ENCODE results near the gene OR6V1.
"Not testable (repeated sequence)": the region's sequence is repeated elsewhere in the genome, so short reads cannot be mapped to it uniquely, and the experiment has no call there.

Gene OR6V1

DNA sequence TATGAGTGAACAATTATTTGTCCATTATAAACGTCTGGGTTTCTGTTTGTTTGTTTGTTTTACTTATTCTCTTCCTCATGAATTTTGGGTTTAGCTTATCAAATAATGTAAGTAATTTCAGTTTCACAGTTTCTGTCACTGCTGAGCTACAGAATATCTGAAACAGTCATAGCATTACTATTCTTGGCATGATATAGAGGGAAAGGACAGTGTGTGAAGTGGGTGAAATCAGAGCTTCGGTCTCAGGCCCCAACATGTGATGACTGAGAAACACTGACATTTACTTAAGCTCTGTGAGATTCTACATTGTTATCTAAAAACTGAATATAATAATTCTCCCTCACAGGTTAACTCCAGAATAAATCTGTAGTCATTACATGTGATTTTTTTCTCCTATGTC is 8.8 kb upstream of the OR6V1 start:
- DNase-seq, result no peak

DNA sequence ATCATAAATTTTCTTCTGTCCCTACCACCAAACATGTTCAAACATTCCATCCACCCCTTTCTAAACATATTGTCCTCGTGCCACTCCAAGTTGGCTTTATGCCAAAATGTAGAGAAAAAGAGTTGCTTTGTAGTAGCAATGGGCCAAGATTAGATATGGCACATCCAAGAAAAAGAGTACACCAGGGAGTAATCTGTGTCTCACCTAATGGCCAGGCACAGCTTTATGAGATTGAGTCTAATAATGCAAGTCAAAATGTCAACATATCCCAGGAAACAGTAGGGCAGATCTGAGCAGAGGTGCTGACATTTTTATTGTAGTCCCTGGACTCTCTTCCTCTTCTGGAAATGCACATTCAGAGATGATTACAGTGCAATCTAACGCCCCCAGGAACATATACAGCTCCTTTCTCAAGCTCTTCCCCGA is 5.7 kb upstream of the OR6V1 start:
- DNase-seq, result no peak

DNA sequence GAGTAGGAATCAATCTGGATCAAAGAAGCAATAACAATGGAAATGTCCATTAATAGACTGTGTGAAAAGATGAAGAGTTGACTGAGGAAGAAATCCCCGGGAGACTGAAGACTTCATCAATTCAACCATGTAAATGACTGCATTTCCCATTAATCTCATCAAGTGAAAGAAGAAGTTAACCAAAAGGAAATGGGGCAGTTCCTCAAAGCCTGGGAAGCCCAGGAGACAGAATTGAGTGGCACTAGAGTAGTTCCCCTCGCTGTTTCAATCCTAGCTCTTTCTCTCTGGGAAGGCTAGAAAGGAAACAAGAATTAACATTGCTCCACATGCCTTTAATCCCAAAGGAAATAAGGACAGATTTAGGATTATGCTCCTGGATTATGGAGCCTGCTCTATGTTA is 4.8 kb upstream of the OR6V1 start:
- no peak for DNase-seq

DNA sequence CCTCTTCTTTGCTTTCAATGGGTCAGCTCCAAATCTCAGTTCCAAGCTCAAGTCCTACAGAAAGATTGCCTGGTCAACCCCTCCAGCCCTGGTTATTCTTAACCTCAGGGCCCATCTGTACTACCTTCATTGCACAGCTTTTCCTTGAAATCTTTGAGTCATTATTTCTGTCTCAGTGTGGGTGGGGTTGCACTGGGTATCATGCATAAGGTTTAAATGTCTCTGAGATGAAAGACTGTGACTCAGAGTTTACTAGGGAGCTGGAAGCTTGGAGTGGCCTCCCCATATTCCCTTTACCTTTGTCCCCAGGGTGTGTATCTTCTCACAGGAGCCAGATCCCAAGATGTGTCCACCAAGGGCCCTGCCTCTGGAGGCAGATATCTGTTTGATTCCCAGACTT is 3.3 kb upstream of the OR6V1 start:
- no peak for DNase-seq

DNA sequence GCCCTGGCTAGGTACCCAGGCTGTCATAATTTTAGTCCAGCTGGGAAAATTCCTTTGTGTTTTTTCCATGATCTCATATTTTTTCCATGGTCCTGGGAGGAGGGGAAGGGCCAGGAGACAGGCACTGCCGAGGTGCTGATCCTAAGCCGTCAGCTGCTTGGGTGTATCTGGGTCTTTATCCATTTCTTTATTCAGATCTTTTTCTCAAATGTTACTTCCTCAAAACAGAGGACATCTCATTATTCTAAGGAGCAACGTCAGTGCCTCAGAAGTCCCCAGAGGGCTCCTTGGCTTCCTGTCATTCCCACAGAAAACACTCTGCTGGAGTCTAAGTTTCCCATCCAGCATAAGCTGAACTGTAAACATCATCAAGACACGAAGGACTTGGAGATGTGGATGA is 2.8 kb upstream of the OR6V1 start:
- DNase-seq, result no peak

DNA sequence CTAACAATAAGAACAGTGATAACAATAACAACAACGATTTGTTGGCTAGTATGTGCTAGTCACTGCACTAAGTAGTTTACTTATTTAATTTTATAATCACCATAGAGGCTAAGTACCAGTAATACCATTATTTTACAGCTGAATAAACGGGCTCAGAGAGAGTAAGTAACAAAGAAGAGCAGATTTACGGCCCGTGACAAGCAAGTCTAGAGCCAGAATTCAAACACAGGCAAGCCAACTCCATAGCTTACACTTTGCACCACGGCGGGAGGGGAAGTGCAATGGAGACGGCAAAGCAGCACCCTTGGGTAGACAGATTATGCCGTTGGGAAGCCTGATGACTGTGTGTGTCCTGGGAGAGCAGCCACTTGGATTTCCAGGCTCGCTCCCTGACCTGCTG is 1.2 kb upstream of the OR6V1 start:
- no peak for DNase-seq

DNA sequence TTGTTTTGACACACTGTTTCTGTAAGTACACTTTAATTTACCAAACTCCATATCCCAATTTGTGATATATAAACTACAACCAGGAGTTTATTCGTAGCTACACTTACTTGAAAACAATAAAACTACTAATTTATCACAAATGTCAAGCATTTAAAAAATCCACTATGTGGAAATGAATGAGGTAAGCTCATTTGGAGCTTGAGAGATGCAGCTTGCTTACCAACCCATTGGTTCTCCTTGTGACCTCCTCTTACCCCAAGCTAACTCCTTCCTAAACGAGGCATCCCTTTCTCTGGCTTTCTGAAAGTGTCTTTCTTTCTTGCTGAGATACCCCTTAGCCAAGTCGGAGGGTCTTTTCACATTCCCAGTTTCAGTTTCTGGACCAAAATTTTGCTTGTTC is 2.5 kb downstream of the OR6V1 start:
- DNase-seq, result no peak

DNA sequence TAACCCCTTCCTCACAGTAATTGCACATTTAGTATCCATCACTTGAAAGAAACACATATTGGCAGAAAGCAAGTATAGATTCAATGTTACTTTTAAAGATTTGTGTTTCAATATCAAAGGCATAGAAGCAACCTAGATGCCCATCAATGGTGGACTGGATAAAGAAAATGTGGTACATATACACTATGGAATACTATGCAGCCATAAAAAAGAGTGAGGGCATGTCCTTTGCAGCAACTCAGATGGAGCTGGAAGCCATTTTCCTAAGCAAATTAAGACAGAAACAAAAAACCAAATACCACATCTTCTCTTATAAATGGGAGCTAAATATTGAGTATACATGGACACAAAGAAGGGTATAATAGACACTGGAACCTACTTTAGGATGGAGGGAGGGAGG is 3.6 kb downstream of the OR6V1 start:
- no peak for DNase-seq

DNA sequence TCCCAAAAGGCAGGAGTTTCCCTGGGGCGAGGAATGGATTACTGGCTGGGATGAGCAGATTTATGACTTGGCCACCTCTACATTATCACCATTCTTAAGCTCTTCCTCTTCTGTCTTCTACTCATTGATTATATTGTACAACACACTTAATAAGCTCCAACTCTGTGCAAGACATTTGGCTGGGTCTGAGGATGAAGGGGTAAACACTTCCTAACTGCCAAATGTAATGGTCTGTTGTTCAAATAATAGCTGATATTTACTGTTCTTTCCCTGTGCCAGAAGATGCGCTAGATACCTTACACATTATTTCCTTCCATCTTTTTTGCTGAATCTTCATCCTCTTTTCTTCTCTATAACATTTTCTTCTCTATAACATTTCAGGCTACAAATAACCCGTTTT is 11.6 kb downstream of the OR6V1 start:
- DNase-seq, result no peak

DNA sequence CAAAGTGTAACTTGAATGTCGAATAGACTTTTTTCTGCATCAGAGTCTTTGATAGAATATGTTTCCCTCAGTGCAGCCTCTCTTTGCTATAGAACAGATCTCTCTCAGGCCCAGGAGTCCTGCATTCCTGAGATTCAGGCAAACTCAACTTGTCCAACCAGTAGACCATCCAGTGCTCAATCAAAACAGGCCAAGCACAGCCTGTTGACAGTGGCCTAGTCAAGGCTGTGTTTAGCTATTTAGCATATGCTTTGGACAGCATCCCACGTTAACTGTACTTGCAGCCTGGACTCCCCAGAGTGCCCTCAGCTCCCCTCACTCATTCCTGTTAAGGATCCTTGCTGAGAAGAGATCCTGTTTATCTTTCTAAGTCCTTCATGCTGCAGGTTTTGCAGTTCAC is 16.3 kb downstream of the OR6V1 start:
- DNase-seq, result no peak

DNA sequence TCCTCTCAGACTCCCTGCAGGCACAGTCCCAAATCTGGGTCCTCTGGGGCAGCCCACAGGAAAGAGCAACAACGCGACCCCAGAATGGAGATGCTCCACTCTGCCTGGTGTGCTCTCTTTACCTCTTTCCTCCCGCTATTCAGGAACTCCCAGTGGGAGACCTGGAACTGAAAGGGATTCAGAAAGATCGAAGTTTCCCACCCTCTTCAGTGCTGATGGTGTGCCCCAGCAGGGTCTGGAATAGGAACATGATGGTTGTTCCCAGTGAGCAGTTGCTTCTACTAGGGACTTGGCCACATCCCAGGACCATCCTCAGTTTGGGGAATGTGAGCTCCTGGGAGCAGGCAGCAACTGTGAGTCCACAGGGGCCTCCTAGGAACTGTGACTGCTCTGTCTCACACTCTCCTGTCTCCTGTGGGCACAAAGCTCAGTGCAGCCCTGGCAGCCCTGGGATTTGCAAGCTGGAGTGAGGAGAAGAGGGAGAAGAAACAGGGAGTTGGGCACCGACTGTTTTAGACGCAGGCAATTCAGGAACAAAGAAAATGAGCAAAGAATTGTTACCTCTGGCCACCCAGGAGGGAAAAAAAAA is 17.9 kb downstream of the OR6V1 start:
- DNase-seq, result no peak

DNA sequence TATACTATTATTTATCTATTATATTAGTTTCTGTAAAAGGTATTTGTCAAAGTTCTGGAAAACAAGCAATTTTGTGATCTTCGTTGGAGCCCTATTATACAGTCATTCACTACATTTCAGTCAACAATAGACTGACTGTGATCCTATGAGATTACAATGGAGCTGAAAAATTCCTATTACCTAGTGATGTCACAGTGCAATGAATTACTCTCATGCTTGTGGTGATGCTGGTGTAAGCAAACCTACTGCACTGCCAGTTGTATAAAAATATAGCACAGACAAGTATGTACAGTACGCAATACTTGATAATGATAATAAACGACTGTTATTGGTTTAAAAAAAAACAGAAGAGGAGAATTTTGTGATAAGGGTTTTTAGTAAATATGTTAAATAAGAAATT is 21.4 kb downstream of the OR6V1 start:
- no peak for DNase-seq

DNA sequence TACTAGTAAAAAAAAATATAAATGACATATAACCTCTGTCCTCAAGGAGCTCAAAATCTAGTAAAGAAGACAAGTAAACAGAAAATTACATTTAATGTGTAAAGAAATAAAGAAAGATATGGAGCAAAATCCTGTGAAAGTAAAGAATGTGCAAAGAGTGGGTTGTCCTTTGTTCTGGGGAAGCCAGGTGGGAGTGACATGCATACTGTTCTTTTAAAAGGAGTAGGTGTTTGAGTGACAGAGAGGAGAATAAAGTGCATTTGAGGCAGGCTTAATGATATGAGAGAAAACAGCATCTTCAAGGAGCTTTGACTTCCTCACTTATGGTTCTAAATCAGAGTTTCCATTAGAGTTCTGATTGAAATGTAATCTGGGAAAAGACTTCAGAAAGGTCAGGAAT is 22.0 kb downstream of the OR6V1 start:
- DNase-seq, result no peak

DNA sequence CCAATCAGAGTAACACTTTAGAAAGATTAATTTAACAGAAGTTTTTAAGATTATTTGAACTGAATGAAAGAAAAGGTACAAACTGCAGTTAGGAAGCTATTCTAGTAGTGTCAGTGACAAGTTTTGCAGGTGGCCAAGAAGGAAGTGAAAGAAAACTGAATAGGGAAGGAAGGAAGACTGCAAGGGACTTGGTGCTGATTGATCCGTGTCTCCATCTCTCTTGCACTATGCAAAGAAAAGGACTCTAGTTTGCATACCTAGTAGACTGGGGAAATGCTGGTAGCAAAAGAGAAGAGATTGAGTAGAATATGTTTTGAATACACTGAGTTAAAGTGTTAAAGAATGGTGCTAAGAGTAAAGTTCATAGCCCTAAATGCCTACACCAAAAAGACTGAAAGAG is 33.0 kb downstream of the OR6V1 start:
- DNase-seq, result no peak

DNA sequence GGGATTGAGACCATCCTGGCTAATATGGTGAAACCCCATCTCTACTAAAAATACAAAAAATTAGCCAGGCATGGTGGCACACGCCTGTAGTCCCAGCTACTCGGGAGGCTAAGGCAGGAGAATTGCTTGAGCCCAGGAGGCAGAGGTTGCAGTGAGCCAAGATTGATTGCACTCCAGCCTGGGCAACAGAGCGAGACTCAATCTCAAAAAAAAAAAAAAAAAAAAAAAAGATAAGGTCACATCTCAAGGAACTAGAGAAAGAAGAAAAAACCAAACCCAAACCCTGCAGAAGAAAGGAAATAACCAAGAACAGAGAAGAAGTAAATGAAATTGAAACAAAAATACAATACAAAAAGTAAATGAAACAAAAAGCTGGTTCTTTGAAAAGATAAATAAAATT is 33.5 kb downstream of the OR6V1 start:
- DNase-seq, result not testable (repeated sequence)

DNA sequence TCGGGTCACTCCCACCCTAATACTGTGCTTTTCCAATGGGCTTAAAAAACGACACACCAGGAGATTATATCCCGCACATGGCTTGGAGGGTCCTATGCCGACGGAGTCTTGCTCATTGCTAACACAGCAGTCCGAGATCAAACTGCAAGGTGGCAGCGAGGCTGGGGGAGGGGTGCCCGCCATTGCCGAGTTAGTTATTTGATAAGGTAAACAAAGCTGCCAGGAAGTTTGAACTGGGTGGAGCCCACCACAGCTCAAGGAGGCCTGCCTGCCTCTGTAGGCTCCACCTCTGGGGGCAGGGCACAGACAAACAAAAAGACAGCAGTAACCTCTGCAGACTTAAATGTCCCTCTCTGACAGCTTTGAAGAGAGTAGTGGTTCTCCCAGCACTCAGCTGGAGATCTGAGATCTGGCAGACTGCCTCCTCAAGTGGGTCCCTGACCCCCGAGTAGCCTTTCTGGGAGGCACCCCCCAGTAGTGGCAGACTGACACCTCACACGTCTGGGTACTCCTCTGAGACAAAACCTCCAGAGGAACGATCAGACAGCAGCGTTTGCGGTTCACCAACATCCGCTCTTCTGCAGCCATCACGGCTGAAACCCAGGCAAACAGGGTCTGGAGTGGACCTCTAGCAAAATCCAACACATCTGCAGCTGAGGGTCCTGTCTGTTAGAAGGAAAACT is 36.5 kb downstream of the OR6V1 start:
- DNase-seq, result not testable (repeated sequence)

DNA sequence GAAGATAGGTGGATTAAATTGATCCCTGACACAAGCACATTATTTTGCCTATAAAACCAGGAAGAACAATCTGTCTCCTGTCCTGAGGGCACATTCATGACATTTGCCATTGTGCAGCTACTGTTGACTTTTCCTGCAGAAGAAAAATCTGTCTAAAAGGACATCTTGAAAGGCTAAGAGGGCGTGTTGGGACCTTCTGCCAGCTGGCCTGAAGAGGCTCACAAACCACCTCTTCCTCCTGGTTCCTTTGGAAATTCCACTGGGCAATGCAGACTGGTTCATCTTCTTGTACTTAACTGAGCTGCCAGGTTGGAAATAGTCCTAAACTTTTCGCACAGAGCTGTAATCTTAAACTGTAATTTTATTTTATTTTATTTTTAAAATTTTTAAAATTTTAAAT is 44.0 kb downstream of the OR6V1 start:
- DNase-seq, result no peak

DNA sequence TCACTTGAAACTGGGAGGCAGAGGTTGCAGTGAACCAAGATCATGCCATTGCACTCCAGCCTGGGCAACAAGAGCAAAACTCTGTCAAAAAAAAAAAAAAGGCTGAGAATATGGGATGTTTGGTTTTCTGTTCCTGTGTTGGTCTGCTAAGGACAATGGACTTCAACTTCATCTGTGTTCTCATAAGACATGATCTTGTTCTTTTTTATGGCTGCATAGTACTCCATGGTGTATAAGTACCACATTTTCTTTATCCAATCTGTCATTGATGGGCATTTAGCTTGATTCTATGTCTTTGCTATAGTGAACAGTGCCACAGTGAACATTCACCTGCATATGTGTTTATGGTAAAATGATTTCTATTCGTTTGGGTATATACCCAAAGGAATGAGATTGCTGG is 47.4 kb downstream of the OR6V1 start:
- DNase-seq, result not testable (repeated sequence)
